Upper lobe of left lung (tissue), 4 donors: Measurements from ENCODE around the gene VAC14.

ENCODE experiments used
- POLR2A ChIP-seq, 4 donors: fragments of 450-650 bp; IDR thresholded peaks; one replicate each; pipeline ENCODE4 v1.5.1; 2016 to 2017; ENCODE audit warnings: antibody characterized with exemption in 4 of 4, mild to moderate bottlenecking in 2 of 4
- TF ChIP-seq, protein P1 (sequence below), 6 experiments: fragments of 450-650 bp in 4 of 6; fragments of 200-600 bp in 2 of 6; sonication (generic) in 2 of 6; IDR thresholded peaks; one replicate each; pipeline ENCODE4 v1.5.1; 2016 to 2019; ENCODE audit warnings: antibody characterized with exemption in 6 of 6

DNA sequence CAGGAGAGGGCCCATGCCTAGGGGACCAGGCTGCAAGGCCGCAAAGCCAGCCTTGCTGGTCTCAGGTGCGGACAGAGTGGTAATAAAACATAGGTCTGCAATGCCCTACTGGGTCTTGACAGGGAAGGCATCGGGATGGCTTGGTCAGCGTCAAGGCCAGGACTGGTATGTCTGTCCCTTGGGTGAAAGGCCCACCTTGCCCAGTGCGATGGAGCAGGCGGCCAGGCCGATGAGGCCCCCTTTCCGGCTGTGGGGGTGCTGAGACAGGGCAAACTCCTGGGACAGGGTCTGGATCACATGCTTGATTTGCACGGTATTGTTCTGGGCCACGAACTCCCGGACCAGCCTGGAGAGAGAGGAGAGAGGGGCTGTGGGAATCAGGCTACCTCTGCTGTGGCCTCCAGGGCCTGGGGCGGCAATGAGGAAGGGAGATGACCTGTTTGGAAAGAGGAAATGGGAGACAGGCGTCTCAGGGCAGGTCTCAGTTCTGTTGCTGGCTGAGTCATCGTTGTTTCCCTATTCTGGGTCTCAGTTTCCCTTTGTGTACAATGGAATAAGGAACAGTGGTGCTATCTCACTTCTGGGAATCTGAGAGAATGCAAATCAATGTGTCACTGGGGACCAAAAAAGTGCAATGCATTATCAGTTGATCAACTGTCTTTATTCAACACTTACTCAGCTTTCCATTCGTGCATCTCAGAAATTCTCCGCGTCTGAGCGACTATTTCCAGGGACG lies 14.8 kb downstream of the VAC14 start:
- TF ChIP-seq, protein P1, sequence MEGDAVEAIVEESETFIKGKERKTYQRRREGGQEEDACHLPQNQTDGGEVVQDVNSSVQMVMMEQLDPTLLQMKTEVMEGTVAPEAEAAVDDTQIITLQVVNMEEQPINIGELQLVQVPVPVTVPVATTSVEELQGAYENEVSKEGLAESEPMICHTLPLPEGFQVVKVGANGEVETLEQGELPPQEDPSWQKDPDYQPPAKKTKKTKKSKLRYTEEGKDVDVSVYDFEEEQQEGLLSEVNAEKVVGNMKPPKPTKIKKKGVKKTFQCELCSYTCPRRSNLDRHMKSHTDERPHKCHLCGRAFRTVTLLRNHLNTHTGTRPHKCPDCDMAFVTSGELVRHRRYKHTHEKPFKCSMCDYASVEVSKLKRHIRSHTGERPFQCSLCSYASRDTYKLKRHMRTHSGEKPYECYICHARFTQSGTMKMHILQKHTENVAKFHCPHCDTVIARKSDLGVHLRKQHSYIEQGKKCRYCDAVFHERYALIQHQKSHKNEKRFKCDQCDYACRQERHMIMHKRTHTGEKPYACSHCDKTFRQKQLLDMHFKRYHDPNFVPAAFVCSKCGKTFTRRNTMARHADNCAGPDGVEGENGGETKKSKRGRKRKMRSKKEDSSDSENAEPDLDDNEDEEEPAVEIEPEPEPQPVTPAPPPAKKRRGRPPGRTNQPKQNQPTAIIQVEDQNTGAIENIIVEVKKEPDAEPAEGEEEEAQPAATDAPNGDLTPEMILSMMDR (IDR thresholded peaks at IDR 0.05): no peak
- no peak for TF ChIP-seq POLR2A (IDR thresholded peaks at IDR 0.05)
